Stimulated activated CD8-positive, alpha-beta memory T cell treated with anti-CD3 and anti-CD28 coated beads, Interleukin-7, amount 100 ng/mL, for 48 hours (primary cell): ENCODE results near the gene ATP13A1.
A peak's percentile ranks its signal among the peaks of the same experiment; 100 is the strongest.
"Not testable (repeated sequence)": the region's sequence is repeated elsewhere in the genome, so short reads cannot be mapped to it uniquely, and the experiment has no call there.

Experiments used
- DNase-seq, 2 donors: peaks; one replicate each; pipeline ENCODE4 v3.0.0-alpha.2; 2020; ENCODE audit warnings: low read depth in 1 of 2; ENCODE audit errors: extremely low read depth in 1 of 2

ATP13A1 gene

DNA sequence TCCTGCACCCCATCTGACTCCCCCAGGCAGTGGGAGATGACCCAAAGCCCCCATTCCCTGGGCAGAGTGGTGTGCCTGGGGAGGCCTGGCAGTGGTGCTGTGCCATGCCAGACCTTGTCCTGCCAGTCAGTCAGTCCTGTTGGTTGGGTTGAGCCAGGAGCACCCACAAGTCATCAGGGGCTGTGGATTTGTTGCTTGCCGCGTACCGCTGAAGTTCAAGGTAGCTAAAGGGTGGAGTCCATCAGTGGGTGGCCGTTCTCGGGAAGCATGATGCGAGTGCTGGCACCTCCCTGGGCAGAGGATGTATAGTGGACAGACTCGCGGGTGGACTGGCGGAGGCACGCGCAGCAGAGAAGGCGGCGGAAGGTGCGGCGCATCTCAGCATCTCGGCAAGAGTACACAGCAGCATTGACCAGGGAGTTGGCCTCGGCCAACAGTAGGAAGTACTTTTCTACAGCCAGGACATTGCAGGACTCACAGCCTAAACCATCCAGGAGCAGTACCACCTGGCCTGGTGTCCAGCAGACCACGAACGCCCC, 39.4 kb downstream of the ATP13A1 start:
- no peak for DNase-seq

DNA sequence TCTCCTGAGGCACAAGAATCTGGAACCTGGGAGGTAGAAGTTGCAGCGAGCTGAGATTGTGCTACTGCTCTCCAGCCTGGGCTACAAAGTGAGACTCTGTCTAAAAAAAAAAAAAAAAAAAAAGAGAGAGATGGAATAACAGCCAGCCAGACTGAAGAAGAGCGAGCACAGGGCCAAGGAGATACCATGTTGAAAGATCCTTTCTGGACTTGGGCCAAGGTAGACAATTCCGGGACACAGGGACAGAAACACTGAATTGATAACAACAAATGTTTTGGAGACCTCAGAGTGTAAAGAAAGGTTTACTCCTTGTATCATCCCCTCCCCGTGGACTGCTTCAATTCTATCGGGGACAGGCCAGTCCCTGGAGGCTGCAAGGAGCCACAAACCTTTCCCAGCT, 40.1 kb downstream of the ATP13A1 start:
- no peak for DNase-seq

DNA sequence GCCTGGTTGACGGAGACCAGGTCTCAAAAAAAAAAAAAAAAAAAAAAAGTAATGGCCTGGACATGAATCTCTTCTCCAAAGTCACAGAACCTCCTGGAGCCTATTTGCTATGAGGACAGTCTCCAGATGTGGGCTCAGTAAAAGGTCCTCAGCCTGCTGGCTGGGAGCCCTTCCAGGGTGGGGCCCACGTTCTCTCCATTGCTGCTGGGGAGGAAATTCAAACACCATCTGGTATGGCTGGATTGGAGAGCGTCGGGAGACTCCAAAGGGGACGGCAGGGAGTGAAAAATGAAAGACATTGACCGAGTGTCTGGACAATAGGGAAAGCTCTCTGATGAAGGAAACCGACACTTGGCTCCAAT, 43.6 kb downstream of the ATP13A1 start:
- no peak for DNase-seq

DNA sequence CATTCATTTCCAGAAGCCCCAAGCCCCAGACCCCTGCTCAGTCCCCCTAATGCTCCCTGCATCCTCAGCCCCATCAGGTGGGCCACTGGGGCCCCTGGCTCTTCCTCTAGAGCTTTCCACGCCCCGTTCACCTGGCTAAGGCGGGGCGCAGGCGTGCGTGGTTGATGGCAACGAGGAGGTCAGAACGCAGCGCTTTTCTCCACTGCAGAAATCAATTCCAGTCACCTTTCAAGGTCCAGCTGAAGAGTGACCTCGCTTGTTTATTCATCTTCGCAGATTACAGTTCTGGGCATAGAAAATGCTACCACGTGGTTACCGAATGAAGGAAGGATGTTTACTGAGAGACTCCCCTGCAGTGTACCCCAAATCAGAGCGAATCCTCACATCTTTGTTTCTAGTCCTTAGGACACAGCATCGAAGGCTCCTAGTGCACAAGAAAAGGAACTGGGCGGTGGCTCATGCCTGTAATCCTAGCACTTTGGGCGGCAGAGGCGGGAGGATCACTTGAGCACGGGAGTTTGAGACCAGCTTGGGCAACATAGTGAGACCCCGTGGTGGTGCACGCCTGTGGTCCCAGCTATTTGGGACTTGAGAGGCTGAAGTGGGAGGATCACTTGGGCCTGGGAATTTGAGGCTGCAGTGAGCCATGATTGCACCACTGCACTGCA, 44.2 kb downstream of the ATP13A1 start:
- no peak for DNase-seq

DNA sequence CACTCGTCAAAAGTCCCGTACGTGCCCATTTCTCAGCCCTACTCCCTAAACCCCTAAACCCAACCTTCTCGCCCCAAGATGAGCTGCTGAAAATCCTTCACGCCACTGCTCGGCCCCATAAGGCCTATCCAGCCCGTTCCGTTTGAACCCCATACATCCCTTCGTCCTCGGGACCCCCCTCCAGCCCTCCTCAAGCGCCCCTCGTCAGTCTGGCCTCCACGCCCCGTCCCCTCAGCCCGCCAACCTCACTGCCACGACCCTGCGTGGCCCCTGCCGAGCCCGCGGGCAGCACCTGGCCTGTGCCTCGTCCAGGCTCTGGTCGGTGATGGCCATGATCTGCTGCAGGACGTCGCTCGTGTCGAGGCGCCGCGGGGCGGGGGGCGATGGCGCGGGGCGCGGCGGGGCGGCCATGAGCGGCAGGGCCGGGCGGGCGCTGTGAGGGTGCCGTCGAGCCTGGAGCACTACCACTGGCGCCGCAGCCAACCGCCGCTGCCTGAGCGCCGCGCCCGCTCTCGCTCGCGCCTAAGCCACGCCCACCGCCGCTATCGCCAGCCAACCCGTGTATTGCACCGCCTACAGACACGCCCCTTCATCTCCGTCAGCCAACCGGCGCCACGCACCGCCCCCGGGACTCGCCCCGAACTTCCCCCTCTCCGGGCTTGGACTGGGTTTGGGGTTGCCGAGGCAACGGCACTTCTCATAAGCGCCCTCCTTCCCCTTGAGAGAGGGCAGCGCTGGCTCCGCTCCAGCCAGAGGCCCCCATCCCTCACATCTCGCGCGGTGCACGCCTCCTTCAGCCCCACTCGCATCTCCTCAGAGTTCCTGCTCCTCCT, 45.0 kb downstream of the ATP13A1 start, which contains the start of gene PBX4:
TSS of gene PBX4 (minus strand) at position 469 of the 833 bp plus-strand sequence. CDS start at position 411, 58 bp downstream.
- DNase-seq: peak; percentile 98 to 99

DNA sequence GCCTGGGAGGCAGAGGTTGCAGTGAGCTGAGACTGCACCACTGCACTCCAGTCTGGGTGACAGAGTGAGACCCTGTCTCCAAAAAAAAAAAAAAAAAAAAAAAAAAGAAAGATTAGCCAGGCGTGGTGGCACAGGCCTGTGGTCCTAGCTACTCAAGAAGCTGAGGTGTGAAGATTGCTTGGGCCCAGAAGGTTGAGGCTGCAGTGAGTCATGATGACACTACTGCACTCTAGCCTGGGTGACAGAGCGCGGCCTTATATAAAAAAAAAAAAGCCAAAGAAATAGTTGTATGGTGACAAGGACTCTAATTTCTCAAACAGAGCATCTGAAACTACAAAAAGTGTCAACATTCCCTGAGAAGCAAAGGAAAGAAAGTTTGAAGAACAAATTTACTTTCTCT, 48.4 kb downstream of the ATP13A1 start:
- peak in 1 of 2 donors; percentile 45 for DNase-seq

DNA sequence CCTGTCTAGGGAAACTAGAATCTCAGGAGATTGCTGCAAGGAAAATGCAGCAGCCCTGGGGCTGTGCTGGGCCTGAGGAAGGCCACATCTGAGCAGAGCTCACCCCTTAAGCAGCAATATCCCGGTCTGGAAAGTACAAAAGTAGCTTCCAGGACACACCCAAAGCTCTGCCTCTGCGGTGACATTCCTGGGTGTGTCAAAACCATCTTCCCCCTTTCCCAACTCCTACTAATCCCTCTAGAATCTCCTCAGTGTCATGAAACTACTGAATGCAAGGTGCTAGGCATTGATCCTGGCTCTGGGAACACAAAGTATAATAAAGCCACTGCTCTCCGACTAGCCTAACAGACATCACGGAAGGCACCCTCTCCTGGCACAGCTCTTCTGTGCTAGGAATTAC, 50.0 kb downstream of the ATP13A1 start:
- no peak for DNase-seq

DNA sequence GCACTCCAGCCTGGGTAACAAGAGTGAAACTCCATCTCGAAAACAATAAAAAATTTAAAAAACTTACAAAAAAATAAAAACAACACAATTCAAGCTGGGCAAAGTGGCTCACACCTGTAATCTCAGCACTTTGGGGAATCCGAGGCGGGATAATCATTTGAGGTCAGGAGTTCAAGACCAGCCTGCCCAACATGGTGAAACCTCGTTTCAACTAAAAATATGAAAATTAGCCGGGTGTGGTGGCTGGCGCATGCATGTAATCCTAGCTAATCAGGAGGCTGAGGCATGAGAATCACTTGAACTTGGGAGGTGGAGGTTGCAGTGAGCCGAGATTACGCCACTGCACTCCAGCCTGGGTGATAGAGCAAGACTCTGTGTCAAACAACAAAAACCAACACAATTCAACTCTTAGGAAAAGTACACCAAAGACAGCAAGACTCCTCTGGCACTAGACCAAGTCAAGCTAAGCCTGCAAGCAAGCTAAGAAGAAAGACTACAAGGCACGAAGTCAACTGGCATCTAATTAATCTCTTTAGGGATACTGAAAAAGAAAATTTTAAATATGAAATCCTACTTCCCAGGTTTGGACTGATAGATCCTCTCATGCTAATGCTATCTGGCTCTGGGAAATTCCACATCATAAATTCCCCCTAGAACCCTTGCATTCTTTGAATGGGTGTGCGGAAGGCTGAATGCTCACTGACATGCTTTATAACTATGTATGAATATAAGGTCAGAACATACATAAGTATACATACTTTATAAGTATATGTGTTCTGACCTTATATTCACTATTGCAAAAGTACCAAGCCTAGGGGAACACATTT, 52.9 kb downstream of the ATP13A1 start:
- no peak for DNase-seq

DNA sequence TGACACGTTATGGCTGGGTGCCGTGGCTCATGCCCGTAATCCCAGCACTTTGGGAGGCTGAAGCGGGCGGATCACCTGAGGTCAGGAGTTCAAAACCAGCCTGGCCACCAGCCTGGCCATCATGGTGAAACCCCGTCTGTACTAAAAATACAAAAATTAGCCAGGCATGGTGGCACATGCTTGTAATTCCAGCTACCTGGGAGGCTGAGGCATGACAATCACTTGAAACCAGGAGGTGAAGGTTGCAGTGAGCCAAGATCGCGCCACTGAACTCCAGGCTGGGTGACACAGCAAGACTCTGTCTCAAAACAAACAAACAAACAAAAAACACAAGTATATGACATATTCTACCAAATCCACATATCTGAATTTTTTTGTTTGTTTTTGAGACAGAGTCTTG, 56.8 kb downstream of the ATP13A1 start:
- not testable (repeated sequence) for DNase-seq

DNA sequence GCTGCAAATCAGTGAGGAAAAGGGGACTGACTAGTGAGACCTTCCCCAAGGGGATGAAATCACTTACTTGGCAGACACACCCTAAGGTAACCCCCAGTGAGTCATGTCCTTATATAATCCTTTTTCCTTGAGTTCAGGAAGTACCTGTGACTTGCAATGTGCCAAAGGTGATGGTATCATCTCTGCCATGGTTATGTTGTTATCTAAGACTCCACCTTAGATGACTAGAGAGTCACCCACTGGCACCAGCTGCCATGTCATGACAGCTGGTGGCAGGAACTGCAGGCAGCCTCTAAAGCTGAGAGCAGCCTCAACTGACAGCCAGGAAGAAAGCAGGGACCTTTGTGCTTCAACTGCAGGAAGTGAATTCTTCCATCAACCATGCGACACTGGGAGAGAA, 57.5 kb downstream of the ATP13A1 start:
- DNase-seq: peak in 1 of 2 donors; percentile 32

DNA sequence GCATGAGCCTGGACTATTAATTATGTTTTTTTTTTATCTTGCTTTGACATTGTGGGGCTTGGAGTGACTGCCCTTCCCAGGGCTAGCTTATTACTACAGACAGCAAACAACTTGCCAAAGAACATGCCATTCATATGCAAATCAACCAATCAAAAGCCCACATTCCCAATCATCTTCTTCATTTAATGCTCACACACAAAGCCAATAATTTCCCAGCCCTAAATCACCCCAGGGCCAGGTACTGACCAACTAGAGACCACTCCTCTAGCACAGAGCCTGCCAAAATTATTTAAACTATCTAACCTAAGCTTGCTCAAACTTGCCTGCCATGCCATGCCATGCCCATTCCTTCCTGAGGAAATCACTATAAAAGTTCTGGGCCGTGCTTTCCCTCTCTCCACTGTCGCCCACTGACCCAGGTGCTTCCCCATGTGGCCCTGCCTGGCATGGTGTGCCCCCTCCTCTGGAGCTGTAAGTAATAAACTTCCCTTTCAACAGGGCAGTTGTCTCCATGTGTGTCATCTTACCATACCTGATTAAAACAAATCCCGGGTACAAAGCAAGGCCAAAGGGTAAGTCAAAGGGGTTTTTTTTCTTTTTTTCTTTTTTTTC, 60.7 kb downstream of the ATP13A1 start:
- no peak for DNase-seq

DNA sequence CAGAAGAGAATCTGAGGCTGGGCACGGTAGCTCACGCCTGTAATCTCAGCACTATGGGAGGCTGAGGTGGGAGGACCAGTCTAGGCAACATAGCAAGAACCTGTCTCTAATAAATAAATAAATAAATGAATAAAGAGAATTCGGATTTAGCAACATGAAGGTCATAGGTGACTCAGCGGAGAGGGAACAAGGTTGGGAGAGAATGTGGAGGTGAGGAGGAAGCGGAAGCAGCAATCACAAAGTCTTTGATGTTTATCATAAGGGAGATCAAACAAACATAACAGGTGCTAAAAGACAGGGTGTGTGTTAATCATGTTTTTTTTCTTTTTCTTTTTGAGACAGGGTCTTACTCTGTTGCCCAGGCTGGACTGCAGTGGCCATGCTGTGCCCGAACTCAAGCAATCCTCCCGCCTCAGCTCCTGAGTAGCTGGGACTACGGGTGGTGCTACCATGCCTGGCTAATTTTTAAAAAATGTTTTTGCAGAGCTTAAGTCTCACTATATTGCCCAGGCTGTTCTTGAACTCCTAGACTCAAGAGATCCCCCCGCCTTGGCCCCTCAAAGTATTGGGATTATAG, 61.3 kb downstream of the ATP13A1 start:
- DNase-seq: no peak

DNA sequence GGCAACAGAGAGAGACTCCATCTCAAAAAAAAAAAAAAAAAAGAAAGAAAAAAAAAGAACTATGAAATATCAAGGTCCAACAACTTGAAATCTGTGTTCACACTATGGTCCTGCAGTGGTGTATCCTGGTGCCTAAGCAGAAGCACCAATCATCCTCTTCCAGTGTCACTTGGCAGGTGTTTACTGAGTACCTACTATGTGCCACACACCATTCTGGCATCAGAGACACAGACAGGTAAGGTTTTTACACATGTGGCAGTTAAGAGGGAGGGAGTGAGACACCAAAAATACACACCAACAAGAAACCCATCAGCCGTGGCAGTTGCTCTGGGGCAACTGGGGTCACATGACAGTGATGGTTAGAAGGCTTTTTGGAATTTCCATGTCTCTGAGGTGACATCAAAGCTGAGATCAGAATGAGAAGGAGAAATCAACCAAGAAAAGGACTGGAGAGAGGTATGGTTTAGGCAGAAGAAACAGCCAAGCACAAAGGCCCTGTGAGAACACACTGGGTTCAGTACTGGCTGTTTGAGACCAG, 62.6 kb downstream of the ATP13A1 start:
- DNase-seq: no peak

DNA sequence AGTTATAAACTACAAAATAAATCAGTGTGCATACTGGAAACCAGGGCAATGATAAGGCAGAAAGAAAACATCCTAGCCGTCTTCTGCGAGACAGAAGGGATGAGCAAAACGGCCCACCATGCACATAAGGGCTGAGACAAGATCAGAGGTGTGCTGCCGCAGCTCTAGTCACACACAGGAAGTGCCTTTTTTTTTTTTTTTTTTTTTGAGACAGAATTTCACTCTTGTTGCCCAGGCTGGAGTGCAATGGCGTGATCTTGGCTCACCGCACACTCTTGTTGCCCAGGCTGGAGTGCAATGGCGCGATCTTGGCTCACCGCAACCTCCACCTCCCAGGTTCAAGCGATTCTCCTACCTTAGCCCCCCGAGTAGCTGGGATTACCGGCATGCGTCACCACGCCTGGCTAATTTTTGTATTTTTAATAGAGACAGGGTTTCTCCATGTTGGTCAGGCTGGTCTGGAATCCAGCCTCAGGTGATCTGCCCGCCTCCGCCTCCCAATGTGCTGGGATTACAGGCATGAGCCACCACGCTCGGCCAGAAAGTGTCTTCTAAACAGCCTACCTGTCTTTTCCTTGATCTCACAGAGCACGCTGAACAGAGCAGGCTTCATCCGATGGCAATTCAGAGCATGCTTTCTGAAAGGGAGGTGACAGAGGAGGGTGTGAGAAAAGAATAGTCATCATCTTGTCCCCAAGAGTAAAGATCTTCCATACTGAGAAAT, 64.6 kb downstream of the ATP13A1 start:
- peak in 1 of 2 donors; percentile 53 for DNase-seq

DNA sequence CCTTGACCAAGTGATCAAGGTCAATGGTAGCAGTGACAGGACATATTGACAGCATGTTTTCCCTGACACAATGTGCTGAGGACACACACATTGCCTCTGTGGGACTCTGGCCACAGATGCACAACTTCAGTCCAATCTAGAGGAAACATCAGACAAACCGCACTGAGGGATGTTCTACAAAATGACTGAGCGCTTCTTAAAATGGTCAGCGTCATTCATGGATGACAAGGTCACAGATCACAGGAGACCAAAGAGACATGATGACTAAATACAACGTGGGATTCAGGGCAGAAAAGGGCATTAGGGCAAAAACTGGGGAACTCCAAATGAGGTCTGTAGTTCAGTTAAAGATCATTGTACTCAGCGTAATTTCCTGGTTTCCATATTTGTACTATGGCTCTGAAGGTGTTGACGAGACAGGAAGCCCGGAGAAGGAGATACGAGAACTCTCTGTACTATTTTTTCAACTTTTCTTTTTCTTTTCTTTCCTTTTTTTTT, 65.6 kb downstream of the ATP13A1 start:
- DNase-seq: peak in 1 of 2 donors; percentile 52
